HepG2 (cell line): Measurements from ENCODE around the gene TMCC2. TPM values are rescaled to one million over a fixed set of nuclear protein-coding genes. Genes with fewer than 3 reads are reported as not detected.

ENCODE experiments used
- ARNT ChIP-seq: fragments of 450-650 bp; IDR thresholded peaks from 2 replicates; pipeline ENCODE4 v1.6.1; 2017
- CBX2 ChIP-seq, 2 experiments: fragments of 200-600 bp in 1 of 2; sonication (generic); formaldehyde crosslinking in 1 of 2; IDR thresholded peaks; 2 replicates each; pipeline versions ENCODE4 v1.7.0 to v1.8.1; 2018 to 2022; ENCODE audit warnings: low read depth in 2 of 2, low read length in 1 of 2, mild to moderate bottlenecking in 1 of 2, missing genetic modification reagents in 1 of 2
- CCAR2 ChIP-seq: fragments of 200-400 bp; formaldehyde crosslinking; optimal IDR thresholded peaks from 2 replicates; pipeline ENCODE3; 2018; ENCODE audit warnings: low read depth, mild to moderate bottlenecking, low read length, moderate library complexity
- CHD4 ChIP-seq: fragments of 200-600 bp; sonication (generic); IDR thresholded peaks from 2 replicates; pipeline ENCODE4 v1.7.0; 2017; ENCODE audit warnings: mild to moderate bottlenecking, low read length, borderline replicate concordance
- DR1 ChIP-seq: sonication (generic); formaldehyde crosslinking; IDR thresholded peaks from 2 replicates; pipeline ENCODE4 v1.8.0; 2021; ENCODE audit warnings: mild to moderate bottlenecking, missing genetic modification reagents, inconsistent platforms
- EHMT2 ChIP-seq: fragments of 200-600 bp; sonication (generic); IDR thresholded peaks from 2 replicates; pipeline ENCODE4 v1.7.0; 2017; ENCODE audit warnings: antibody characterized with exemption, low read depth, low read length, borderline replicate concordance
- GATAD2A ChIP-seq: IDR thresholded peaks from 2 replicates; pipeline ENCODE4 v1.6.1; 2016
- HOXA9 ChIP-seq: sonication (generic); formaldehyde crosslinking; IDR thresholded peaks from 2 replicates; pipeline ENCODE4 v1.8.1; 2022; ENCODE audit warnings: missing genetic modification reagents, mild to moderate bottlenecking, moderate library complexity, borderline replicate concordance
- MBD4 ChIP-seq: IDR thresholded peaks from 2 replicates; pipeline ENCODE4 v1.6.1; 2012; ENCODE audit warnings: low read length, inconsistent platforms, borderline replicate concordance
- MYC ChIP-seq: sonication (generic); formaldehyde crosslinking; IDR thresholded peaks from 2 replicates; pipeline ENCODE4 v1.9.0; 2021; ENCODE audit warnings: missing genetic modification reagents, borderline replicate concordance
- PAWR ChIP-seq: sonication (generic); formaldehyde crosslinking; IDR thresholded peaks from 2 replicates; pipeline ENCODE4 v1.4.0; 2020; ENCODE audit warnings: missing genetic modification reagents, mild to moderate bottlenecking, borderline replicate concordance
- RBM22 ChIP-seq: fragments of 200-400 bp; formaldehyde crosslinking; optimal IDR thresholded peaks from 2 replicates; pipeline ENCODE3; 2017; ENCODE audit warnings: mild to moderate bottlenecking, low read length, moderate library complexity
- REXO4 ChIP-seq: sonication (generic); formaldehyde crosslinking; IDR thresholded peaks from 2 replicates; pipeline ENCODE4 v1.8.0; 2022; ENCODE audit warnings: missing genetic modification reagents, mild to moderate bottlenecking, borderline replicate concordance
- SP4 ChIP-seq: sonication (generic); formaldehyde crosslinking; IDR thresholded peaks from 2 replicates; pipeline ENCODE4 v1.8.1; 2023; ENCODE audit warnings: mild to moderate bottlenecking, missing genetic modification reagents
- SP5 ChIP-seq: IDR thresholded peaks from 2 replicates; pipeline ENCODE4 v1.6.1; 2016; ENCODE audit warnings: low read depth, borderline replicate concordance
- TSC22D2 ChIP-seq: sonication (generic); formaldehyde crosslinking; IDR thresholded peaks from 2 replicates; pipeline ENCODE4 v1.5.1; 2020; ENCODE audit warnings: missing genetic modification reagents, mild to moderate bottlenecking, borderline replicate concordance
- ZFP37 ChIP-seq: sonication (generic); formaldehyde crosslinking; IDR thresholded peaks from 2 replicates; pipeline ENCODE4 v1.4.0; 2020; ENCODE audit warnings: missing genetic modification reagents, borderline replicate concordance
- ZMYM2 ChIP-seq: sonication (generic); formaldehyde crosslinking; IDR thresholded peaks from 2 replicates; pipeline ENCODE4 v1.8.0; 2022; ENCODE audit warnings: mild to moderate bottlenecking, missing genetic modification reagents
- ZNF317 ChIP-seq: sonication (generic); formaldehyde crosslinking; IDR thresholded peaks from 2 replicates; pipeline ENCODE4 v1.5.0; 2020; ENCODE audit warnings: mild to moderate bottlenecking, missing genetic modification reagents
- ZNF343 ChIP-seq: sonication (generic); formaldehyde crosslinking; IDR thresholded peaks from 2 replicates; pipeline ENCODE4 v1.4.0; 2020; ENCODE audit warnings: mild to moderate bottlenecking, missing genetic modification reagents
- ZNF543 ChIP-seq: sonication (generic); formaldehyde crosslinking; IDR thresholded peaks from 2 replicates; pipeline ENCODE4 v1.4.0; 2020; ENCODE audit warnings: mild to moderate bottlenecking, missing genetic modification reagents
- ZNF761 ChIP-seq: sonication (generic); formaldehyde crosslinking; conservative IDR thresholded peaks from 2 replicates; pipeline ENCODE4 v1.4.0; 2020; ENCODE audit warnings: mild to moderate bottlenecking, missing genetic modification reagents
- ZNF782 ChIP-seq: sonication (generic); formaldehyde crosslinking; IDR thresholded peaks from 2 replicates; pipeline ENCODE4 v1.4.0; 2020; ENCODE audit warnings: missing genetic modification reagents, mild to moderate bottlenecking, borderline replicate concordance
- polyA plus RNA-seq, 8 experiments: library from polyadenylated mRNA; depleted of rRNA in 3 of 8; stranded (reverse) in 7 of 8; unstranded in 1 of 8; fragments of >200 nt; fragmentation: Illumina TruSeq in 4 of 8; extraction: Trizol in 4 of 8; gene quantifications; 2 replicates each; pipeline versions ENCODE4 v1.2.1 to v1.2.3, GENCODE V29; 2011 to 2016; ENCODE audit warnings: low read depth in 4 of 8, missing spikeins in 1 of 8, mixed read lengths in 1 of 8; ENCODE audit not compliant: insufficient read depth in 1 of 8
- total RNA-seq, 5 experiments: library from RNA; depleted of rRNA; stranded (reverse); fragments of >200 nt; fragmentation: Illumina TruSeq; extraction: Trizol; gene quantifications; 2 replicates each; pipeline ENCODE4 v1.2.3, GENCODE V29; 2016; ENCODE audit warnings: low read depth in 1 of 5
- TF ChIP-seq, protein P1 (sequence below): IDR thresholded peaks from 2 replicates; pipeline ENCODE4 v1.6.1; 2016; ENCODE audit warnings: missing compliant biosample characterization, missing genetic modification reagents, borderline replicate concordance
- TF ChIP-seq, protein P2 (sequence below): sonication (generic); formaldehyde crosslinking; IDR thresholded peaks from 2 replicates; pipeline ENCODE4 v1.5.0; 2020; ENCODE audit warnings: mild to moderate bottlenecking, missing genetic modification reagents
- TF ChIP-seq, protein P3 (sequence below): sonication (generic); formaldehyde crosslinking; IDR thresholded peaks from 2 replicates; pipeline ENCODE4 v1.5.0; 2020; ENCODE audit warnings: missing genetic modification reagents

The TMCC2 gene
- total and polyA plus RNA-seq, 2 of the 13 experiments (the other 11 are each of a cell fraction or from before 2014, with no cell fraction given), result 0.12 to 0.24 TPM

DNA sequence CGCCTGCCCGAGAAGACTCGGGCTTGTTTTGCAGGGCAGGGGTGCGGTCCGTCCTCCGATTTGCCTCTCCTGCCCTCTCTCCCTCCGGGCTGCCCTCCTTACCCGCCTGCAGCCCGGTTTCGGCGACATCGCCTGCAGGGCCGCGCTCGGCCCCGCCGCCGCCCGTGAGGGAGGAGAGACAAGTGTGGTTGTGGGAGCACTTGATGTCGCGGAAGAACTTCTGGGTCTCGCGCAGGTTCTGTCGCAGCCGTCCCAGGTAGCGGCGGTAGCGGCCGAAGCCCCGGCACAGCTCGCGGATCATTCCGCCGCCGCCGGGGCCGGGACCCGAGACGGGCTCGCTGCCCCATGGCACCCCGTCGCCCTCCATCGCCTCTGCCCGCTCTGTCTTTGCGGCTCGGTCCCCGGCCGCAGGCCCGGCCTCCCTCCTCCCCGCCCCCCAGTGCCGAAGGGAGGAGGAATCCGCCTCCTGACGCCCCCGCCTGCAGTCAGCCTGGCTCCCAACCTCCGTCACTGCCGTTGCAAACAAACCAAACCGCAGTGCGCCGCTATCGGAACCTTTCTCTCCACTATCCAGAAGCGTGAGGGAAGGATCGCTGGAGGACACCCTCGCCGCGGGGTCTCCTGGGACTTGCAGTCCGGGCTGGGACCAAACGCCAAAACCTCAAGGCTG lies 16.4 kb upstream of the TMCC2 start, which contains the start of gene DSTYK (continued):
- TF ChIP-seq GATAD2A (CRISPR knock-in tag), result peak; percentile 76
- no peak for TF ChIP-seq ARNT
- TF ChIP-seq SP5 (CRISPR knock-in tag), result peak; percentile 22; the same call in 1 of the 2 replicates
- TF ChIP-seq, protein P1, sequence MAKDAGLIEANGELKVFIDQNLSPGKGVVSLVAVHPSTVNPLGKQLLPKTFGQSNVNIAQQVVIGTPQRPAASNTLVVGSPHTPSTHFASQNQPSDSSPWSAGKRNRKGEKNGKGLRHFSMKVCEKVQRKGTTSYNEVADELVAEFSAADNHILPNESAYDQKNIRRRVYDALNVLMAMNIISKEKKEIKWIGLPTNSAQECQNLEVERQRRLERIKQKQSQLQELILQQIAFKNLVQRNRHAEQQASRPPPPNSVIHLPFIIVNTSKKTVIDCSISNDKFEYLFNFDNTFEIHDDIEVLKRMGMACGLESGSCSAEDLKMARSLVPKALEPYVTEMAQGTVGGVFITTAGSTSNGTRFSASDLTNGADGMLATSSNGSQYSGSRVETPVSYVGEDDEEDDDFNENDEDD (CRISPR knock-in tag), result peak; percentile 29; the same call in 1 of the 2 replicates
- TF ChIP-seq, protein P2, sequence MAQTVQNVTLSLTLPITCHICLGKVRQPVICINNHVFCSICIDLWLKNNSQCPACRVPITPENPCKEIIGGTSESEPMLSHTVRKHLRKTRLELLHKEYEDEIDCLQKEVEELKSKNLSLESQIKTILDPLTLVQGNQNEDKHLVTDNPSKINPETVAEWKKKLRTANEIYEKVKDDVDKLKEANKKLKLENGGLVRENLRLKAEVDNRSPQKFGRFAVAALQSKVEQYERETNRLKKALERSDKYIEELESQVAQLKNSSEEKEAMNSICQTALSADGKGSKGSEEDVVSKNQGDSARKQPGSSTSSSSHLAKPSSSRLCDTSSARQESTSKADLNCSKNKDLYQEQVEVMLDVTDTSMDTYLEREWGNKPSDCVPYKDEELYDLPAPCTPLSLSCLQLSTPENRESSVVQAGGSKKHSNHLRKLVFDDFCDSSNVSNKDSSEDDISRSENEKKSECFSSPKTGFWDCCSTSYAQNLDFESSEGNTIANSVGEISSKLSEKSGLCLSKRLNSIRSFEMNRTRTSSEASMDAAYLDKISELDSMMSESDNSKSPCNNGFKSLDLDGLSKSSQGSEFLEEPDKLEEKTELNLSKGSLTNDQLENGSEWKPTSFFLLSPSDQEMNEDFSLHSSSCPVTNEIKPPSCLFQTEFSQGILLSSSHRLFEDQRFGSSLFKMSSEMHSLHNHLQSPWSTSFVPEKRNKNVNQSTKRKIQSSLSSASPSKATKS (CRISPR knock-in tag), result no peak
- TF ChIP-seq ZNF543 (CRISPR knock-in tag), result peak; percentile 71
- TF ChIP-seq ZFP37, result peak; percentile 77; the same call in 1 of the 2 replicates
- TF ChIP-seq REXO4 (CRISPR knock-in tag), result no peak
- peak; percentile 55; the same call in 1 of the 2 replicates for TF ChIP-seq EHMT2
- peak; percentile 89; the same call in 1 of the 2 replicates for TF ChIP-seq CBX2 (IDR thresholded peaks at IDR 0.05; ENCODE audit: low read depth, low read length)
- TF ChIP-seq CBX2 (CRISPR knock-in tag; IDR thresholded peaks at IDR 0.05; ENCODE audit: low read depth), result no peak; the same call in 1 of the 2 replicates
- peak; percentile 77 for TF ChIP-seq MYC (CRISPR knock-in tag)
- no peak; the same call in 1 of the 2 replicates for TF ChIP-seq DR1 (CRISPR knock-in tag)
- peak; percentile 53; the same call in 1 of the 2 replicates for TF ChIP-seq ZNF343 (CRISPR knock-in tag)
- TF ChIP-seq TSC22D2 (CRISPR knock-in tag), result peak; percentile 32; the same call in 1 of the 2 replicates
- TF ChIP-seq MBD4, result no peak
- TF ChIP-seq ZNF761 (CRISPR knock-in tag), result peak; percentile 60; the same call in 1 of the 2 replicates
- TF ChIP-seq CHD4, result no peak
- peak; percentile 72 for TF ChIP-seq CCAR2
- peak; percentile 39; the same call in 1 of the 2 replicates for TF ChIP-seq ZMYM2 (CRISPR knock-in tag)
- no peak for TF ChIP-seq ZNF317 (CRISPR knock-in tag)
- peak; percentile 59; the same call in 1 of the 2 replicates for TF ChIP-seq ZNF782 (CRISPR knock-in tag)
- TF ChIP-seq PAWR (CRISPR knock-in tag), result 0 out of 2 replicates have a peak, but pooled peaks have one; percentile 42
- peak; percentile 73 for TF ChIP-seq RBM22
- TF ChIP-seq, protein P3, sequence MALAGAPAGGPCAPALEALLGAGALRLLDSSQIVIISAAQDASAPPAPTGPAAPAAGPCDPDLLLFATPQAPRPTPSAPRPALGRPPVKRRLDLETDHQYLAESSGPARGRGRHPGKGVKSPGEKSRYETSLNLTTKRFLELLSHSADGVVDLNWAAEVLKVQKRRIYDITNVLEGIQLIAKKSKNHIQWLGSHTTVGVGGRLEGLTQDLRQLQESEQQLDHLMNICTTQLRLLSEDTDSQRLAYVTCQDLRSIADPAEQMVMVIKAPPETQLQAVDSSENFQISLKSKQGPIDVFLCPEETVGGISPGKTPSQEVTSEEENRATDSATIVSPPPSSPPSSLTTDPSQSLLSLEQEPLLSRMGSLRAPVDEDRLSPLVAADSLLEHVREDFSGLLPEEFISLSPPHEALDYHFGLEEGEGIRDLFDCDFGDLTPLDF (CRISPR knock-in tag), result 0 out of 2 replicates have a peak, but pooled peaks have one; percentile 23
- TF ChIP-seq HOXA9, result peak; percentile 75; the same call in 1 of the 2 replicates
- TF ChIP-seq SP4 (CRISPR knock-in tag), result peak; percentile 85; the same call in 1 of the 2 replicates
